IPS-20b (cell line): ENCODE results near the gene NAPSA.
A peak's percentile ranks its signal among the peaks of the same experiment; 100 is the strongest.

ENCODE experiments used
- H3K27ac ChIP-seq: one replicate; pipeline ENCODE4 v1.5.1; 2013; ENCODE audit warnings: low read length
- H3K27me3 ChIP-seq: 2 replicates; pipeline ENCODE4 v1.6.1; 2013; ENCODE audit warnings: mild to moderate bottlenecking, low read length, inconsistent platforms; ENCODE audit not compliant: insufficient read depth
- H3K36me3 ChIP-seq: 2 replicates; pipeline ENCODE4 v1.6.1; 2013; ENCODE audit warnings: low read depth, mild to moderate bottlenecking, inconsistent platforms, low read length, moderate library complexity; ENCODE audit not compliant: insufficient read depth
- H3K4me1 ChIP-seq: 2 replicates; pipeline ENCODE4 v1.6.1; 2013; ENCODE audit warnings: mild to moderate bottlenecking, control low read depth, inconsistent platforms, low read length, moderate library complexity; ENCODE audit not compliant: insufficient read depth
- H3K4me3 ChIP-seq: 2 replicates; pipeline ENCODE4 v1.5.1; 2013; ENCODE audit warnings: mild to moderate bottlenecking, low read length, inconsistent platforms
- H3K9ac ChIP-seq: 2 replicates; pipeline ENCODE4 v1.6.1; 2013; ENCODE audit warnings: low read depth, mild to moderate bottlenecking, inconsistent platforms, low read length, moderate library complexity
- H3K9me3 ChIP-seq: 2 replicates; pipeline ENCODE4 v1.6.1; 2013; ENCODE audit warnings: mild to moderate bottlenecking, low read depth, low read length, inconsistent platforms; ENCODE audit not compliant: insufficient read depth

NAPSA gene

GRCh38 chr19:50317115-50317514, 48.3 kb downstream of the NAPSA start:
- H3K27ac ChIP-seq: no peak overlapping the region
- no peak overlapping the region for H3K9ac ChIP-seq
- peaks cover 12% of the 10 kb centered on the region; the same call in 1 of the 2 replicates for H3K27me3 ChIP-seq
- H3K4me3 ChIP-seq: no peak overlapping the region
- H3K9me3 ChIP-seq: peaks cover 15% of the 10 kb centered on the region
- no peaks in the 10 kb centered on the region for H3K36me3 ChIP-seq
- H3K4me1 ChIP-seq: no peaks in the 10 kb centered on the region

DNA sequence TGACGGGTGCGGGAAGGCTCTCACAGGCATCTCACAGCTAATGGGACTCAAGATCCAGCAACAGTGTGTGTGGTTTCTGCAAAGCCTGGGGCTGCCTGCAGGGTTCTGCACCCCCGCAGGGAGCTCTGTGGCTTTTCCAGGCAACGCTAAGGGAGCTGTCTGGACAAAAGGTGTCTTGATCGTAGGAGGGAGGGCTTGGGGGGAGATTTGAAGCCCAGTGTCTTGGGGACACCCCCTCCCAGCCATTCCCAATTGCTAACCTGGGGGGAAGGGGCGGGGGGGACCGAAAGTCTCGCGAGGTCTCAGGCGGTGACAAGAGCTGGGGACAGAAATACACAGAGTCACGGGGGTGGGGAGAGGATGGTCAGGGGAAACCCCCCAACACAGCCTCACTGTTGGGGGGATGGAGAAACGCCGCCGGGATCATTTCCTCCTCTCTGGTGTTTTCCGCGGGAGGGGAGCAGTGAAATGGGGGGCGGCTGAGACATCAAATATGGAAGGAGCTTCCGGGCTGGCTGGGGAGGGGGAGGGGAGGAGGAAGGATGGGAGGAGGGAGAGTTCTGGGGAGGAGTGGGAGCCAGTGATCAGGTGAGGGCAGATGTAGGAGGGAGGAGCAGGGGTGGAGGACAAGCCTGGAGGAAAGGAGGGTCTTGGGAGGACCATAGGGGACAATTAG, 49.5 kb downstream of the NAPSA start:
- peaks cover 14% of the 10 kb centered on the region; the same call in 1 of the 2 replicates for H3K27me3 ChIP-seq
- peak overlapping the region; percentile 58; the same call in 1 of the 2 replicates for H3K4me3 ChIP-seq
- peak overlapping the region; percentile 37; the same call in 1 of the 2 replicates for H3K9ac ChIP-seq
- H3K27ac ChIP-seq: peak overlapping the region; percentile 56
- no peaks in the 10 kb centered on the region for H3K36me3 ChIP-seq
- H3K9me3 ChIP-seq: peaks cover 19% of the 10 kb centered on the region
- H3K4me1 ChIP-seq: no peaks in the 10 kb centered on the region

DNA sequence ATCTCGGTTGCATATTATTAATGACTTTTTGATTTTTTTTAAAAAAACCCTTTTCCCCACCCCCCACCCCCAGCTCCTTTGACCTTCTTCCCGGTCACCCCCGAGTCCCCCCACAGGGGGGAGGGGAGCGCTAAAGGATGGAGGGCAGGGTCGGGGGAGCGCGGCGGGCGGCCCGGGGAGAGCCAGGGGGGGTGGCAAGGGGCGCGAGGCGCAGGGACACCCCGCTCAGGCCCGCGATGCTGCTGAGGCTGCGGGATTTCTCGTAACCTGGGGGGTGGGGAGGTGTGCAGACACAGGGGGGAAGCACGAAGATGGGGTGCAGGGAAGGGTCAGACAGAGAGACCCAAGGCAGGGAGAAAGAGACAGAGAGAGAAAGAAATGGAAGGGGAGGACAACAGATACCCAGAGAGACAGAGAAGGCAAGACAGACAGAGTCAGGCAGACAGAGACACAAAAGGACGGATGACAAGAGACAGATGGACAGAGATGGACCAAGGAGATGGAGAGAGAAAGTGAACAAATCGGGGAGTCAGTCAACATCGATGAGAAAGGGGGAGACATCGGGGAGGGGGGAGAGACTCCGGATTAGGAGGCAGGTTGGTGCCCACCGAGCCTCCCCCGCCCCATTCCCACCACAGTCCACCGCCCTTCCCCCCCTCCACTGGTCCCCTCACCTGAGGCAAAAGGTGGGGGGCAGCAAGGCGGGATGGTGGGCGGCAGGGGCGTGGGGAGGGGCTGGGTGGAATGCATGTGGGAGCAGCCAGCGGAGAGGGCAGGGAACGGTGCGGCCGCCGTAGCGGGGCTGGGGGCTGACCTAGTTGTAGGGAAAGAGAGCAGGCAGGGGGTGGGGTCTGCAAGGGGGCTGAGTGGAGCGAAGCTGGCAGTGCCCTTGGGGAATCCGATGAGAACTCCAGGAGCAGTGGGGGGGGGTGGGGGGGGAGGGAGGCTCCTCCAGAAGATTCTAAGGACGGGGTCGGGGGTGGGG, 50.4 kb downstream of the NAPSA start:
- Histone ChIP-seq H3K27me3 (peaks cover 23% of the 10 kb centered on the region; the same call in 1 of the 2 replicates), H3K36me3 (no peaks in the 10 kb centered on the region), H3K27ac (no peak overlapping the region), H3K9ac (peak overlapping the region; percentile 72; the same call in 1 of the 2 replicates), H3K4me1 (no peaks in the 10 kb centered on the region), H3K9me3 (peaks cover 27% of the 10 kb centered on the region), H3K4me3 (peak overlapping the region; percentile 73)

DNA sequence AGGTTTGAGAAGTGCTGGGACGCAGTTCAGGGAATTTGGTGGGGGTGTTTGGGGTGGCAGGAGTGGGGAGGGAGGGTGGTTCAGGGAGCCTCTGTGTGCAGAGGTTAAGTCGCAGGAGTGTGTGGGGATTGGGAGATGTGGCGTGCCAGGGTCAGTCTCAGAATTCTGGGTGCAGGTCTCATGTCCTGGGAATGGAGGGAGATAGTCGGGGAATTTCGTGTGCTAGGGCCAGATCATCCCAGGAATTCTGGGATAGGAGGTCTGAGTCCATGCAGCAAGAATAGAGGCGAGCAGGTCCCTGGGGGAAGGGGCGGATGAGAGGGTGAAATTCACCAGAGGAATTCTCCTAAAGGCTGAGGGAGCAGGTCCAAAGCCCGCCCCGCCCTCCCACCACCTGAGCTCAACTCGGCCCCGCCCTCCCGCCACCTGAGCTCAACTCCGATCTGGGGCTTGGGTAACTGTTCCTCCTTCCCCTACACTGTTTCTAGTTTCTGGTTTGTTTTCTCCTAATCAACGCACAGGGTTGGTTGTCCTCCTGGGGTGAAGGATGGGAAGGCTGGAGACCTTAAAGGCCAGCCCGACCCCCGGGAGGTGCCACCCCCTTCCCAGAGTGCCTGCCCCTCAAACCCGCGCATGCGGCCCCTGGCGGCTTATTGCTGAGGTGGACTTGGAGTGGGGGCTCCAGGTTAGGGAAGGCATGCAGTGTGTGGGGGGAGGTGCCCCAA, 51.5 kb downstream of the NAPSA start:
- H3K27me3 ChIP-seq: peaks cover 30% of the 10 kb centered on the region; the same call in 1 of the 2 replicates
- peak overlapping the region; percentile 73; the same call in 1 of the 2 replicates for H3K4me3 ChIP-seq
- H3K36me3 ChIP-seq: no peaks in the 10 kb centered on the region
- H3K27ac ChIP-seq: no peak overlapping the region
- H3K4me1 ChIP-seq: no peaks in the 10 kb centered on the region
- peaks cover 31% of the 10 kb centered on the region for H3K9me3 ChIP-seq
- peak overlapping the region; percentile 72; the same call in 1 of the 2 replicates for H3K9ac ChIP-seq

DNA sequence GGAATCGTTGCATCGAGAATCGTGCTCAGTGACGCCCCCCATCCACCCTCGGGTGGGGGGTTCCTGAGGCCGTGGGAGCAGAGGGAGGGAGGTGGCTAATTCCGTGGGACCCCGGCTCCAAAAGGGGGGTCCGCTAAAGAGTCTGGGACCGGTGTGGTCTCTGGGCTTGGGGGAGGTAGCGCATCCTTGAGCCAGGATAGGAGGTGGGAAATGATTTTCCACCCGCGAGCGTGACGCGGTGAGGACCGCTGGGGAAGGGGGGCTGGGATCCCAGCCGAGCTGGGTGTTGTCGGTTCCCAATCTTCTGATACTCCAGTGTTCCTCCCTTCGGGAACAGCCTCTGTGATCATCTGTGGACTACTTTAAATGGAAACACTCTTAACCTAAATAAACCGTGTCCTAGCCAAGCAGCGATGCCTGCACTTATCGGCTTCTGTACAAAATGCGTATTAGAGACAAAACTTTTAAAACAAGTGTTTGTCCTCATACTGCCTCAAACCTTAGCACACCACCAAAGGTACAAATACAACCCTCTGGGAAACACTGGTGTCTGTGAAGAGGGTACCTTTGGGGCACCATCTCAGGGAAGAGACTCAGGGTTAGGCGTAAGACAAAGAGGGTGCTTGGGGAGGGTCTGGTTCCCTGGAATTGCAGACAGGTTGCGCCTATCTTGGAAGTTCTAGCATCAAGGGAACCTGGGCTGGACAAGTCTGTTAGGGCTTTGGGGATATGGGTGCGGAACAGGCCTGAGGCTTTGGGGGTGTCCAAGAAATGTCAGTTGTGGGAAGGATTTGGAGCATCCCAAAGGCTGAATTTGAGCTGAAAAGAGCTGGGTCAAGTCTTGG, 52.2 kb downstream of the NAPSA start:
- no peak overlapping the region; the same call in 1 of the 2 replicates for H3K9ac ChIP-seq

DNA sequence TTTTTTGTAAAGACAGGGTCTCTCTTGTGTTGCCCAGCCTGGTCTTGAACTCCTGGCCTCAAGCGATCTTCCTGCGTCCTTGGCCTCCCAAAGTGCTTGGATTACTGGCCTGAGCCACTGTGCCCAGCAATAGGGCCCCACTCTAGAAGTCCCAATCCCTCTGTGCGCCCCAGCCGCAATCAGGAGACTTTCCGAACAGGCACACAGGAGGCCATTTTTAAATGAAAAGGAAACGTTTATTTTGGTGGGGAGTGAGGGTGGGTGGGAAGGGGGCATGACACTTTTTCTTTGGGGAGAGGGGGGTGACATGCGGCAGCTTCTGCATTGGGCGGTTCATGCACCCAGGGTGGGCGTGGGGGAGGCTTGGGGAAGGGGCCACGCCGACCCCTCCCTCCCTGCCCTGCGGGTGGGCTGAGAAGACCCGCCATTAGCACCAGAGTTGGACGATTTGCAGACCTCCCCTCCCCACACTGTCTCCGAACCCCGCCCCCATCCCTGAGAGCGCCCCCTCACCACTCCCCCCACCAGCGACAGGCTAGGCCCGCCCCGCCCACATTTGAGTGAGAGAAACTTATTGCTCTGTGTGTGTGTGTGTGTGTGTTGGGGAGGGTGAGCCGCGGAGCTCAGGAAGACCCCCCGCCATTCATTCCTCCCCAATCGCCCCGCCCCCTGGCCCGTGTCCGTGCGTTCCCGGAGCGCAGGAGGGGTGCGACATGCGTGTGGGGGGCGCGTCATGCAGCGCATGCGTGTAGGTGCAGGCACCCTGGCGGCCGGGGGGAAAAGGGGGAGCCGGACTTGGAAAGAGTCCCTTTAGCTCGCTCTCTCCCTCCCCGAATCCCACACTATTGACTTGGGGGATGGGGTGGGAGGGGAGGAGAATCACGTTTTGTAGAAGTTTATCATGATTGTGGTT, 53.5 kb downstream of the NAPSA start:
- H3K36me3 ChIP-seq: no peaks in the 10 kb centered on the region
- peaks cover 50% of the 10 kb centered on the region for H3K27me3 ChIP-seq
- peaks cover 34% of the 10 kb centered on the region for H3K9me3 ChIP-seq
- H3K4me1 ChIP-seq: no peaks in the 10 kb centered on the region
- peak overlapping the region; percentile 56 for H3K4me3 ChIP-seq
- H3K27ac ChIP-seq: no peak overlapping the region
- H3K9ac ChIP-seq: no peak overlapping the region; the same call in 1 of the 2 replicates

More for the DNA sequence above, 52.2 kb downstream of the NAPSA start:
- H3K4me1 ChIP-seq: no peaks in the 10 kb centered on the region
- H3K36me3 ChIP-seq: no peaks in the 10 kb centered on the region
- H3K4me3 ChIP-seq: peak overlapping the region; percentile 56
- H3K27ac ChIP-seq: no peak overlapping the region
- peaks cover 38% of the 10 kb centered on the region for H3K27me3 ChIP-seq
- H3K9me3 ChIP-seq: peaks cover 25% of the 10 kb centered on the region

- Histone ChIP-seq H3K9me3 (peaks cover 41% of the 10 kb centered on the region), H3K4me3 (no peak overlapping the region), H3K36me3 (no peaks in the 10 kb centered on the region), H3K4me1 (no peaks in the 10 kb centered on the region), H3K27ac (no peak overlapping the region), H3K27me3 (peaks cover 59% of the 10 kb centered on the region), H3K9ac (no peak overlapping the region)
These were observed 54.5 kb downstream of the NAPSA start for GRCh38 chr19:50310759-50311465.

DNA sequence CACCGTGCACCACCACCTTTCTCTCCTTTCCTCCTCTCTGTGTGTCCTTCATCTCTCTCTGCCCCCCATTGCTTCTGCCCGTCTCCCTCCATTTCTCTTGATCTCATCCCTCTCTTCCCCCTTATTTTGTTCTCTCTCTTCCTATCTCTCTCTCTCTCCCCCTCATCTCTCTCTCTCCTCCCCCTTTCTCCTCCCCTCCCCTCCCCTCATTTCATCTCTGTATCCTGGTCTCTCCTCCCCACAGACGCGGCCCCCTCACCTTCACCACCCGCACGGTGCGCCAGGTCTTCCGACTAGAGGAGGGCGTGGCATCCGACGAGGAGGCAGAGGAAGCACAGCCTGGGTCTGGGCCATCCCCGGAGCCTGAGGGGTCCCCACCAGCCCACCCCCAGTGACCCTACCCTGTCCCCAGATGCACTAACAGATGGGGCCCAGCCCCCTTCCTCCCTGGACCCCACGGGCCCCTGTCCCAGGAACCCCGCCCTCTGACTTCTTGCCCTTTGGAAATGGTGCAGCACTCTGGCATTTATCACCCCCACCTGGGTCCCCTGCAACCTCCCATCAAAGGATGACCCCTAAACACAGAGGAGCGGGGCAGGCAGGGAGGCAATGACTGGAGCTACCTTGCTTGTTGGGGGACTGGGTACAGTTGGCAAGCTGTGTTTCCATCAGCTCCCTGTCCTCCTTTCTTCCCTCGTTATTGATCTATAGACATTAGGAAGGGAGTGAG, 55.9 kb downstream of the NAPSA start:
- H3K4me3 ChIP-seq: no peak overlapping the region
- H3K27me3 ChIP-seq: peaks cover 55% of the 10 kb centered on the region
- H3K9me3 ChIP-seq: peaks cover 45% of the 10 kb centered on the region
- H3K27ac ChIP-seq: no peak overlapping the region
- H3K9ac ChIP-seq: no peak overlapping the region
- H3K36me3 ChIP-seq: no peaks in the 10 kb centered on the region
- no peaks in the 10 kb centered on the region for H3K4me1 ChIP-seq

DNA sequence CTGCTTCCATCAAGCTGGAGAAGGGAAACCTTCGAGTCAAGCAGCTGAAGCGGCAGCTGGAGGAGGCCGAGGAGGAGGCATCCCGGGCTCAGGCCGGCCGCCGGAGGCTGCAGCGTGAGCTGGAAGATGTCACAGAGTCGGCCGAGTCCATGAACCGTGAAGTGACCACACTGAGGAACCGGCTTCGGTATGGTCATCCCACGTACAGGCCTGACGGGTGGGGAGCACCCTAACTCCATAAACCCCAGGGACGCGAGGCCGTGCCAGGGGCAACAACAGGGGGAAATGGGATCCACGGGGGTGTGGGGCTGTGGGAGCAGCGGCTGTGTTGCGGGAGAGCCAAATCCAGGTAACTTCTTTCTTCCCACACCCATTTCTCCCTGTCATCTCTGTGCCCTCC, 56.4 kb downstream of the NAPSA start:
- peaks cover 47% of the 10 kb centered on the region for H3K9me3 ChIP-seq
- H3K9ac ChIP-seq: no peak overlapping the region
- no peak overlapping the region for H3K4me3 ChIP-seq
- H3K4me1 ChIP-seq: no peaks in the 10 kb centered on the region
- peaks cover 55% of the 10 kb centered on the region for H3K27me3 ChIP-seq
- H3K36me3 ChIP-seq: no peaks in the 10 kb centered on the region
- no peak overlapping the region for H3K27ac ChIP-seq
